HCT116 (cell line): ENCODE results near the gene SLC5A5. TPM values are rescaled to one million over a fixed set of nuclear protein-coding genes. Genes with fewer than 3 reads are reported as not detected.

ENCODE experiments used
- ATAC-seq: fragments of 200-7000 bp; cut with Tn5 transposase; 2 replicates; pipeline ENCODE4 v1.9.1; 2020; ENCODE audit warnings: mild to moderate bottlenecking, moderate library complexity
- BruUV-seq: library from RNA; stranded (reverse); fragments of 400-500 nt; replicated peaks from 2 replicates; lab custom pipeline; 2021; lab: Mats Ljungman, UMichigan
- CTCF ChIA-PET: fragments of 300-600 bp; sonication (Branson Sonifier 250); formaldehyde crosslinking; loops from one replicate; lab custom pipeline; 2021; ENCODE audit warnings: antibody characterized with exemption; lab: Charles Lee
- POLR2A ChIA-PET: fragments of 300-600, 350-600 bp; sonication (Branson Sonifier 250); formaldehyde crosslinking; loops from one replicate; lab custom pipeline; 2021; ENCODE audit warnings: antibody characterized with exemption; lab: Charles Lee
- RAD21 ChIA-PET, 2 experiments: fragments of 300-600 bp; sonication (Branson Sonifier 250); formaldehyde crosslinking; loops; one replicate each; lab custom pipeline; 2023; ENCODE audit warnings: low total read pairs in 2 of 2; ENCODE audit not compliant: uncharacterized antibody in 2 of 2, unreplicated experiment in 2 of 2, low non-redundant PET in 1 of 2; lab: Charles Lee
- DNase-seq: peaks from one replicate; pipeline ENCODE4 v3.0.0-alpha.2; 2010; ENCODE audit warnings: low read depth, low spot score
- H2AFZ ChIP-seq: fragments of 200-600 bp; shearing (Covaris generic), sonication (generic); 2 replicates; pipeline ENCODE4 v1.6.1; 2017; ENCODE audit warnings: low read depth, mixed run types, mixed read lengths, antibody characterized with exemption, low read length; ENCODE audit not compliant: poor library complexity, severe bottlenecking
- H3K27ac ChIP-seq: 2 replicates; pipeline ENCODE4 v1.5.1; 2012; ENCODE audit warnings: low read depth, low read length
- H3K27me3 ChIP-seq: fragments of 200-600 bp; sonication (generic); 2 replicates; pipeline ENCODE4 v1.6.1; 2016; ENCODE audit warnings: mixed run types, low read length, mixed read lengths; ENCODE audit not compliant: insufficient read depth
- H3K36me3 ChIP-seq, 2 experiments: fragments of 200-500 bp in 1 of 2; fragments of 200-600 bp in 1 of 2; sonication (Bioruptor generic) in 1 of 2; sonication (generic) in 1 of 2; 2 replicates each; pipeline versions ENCODE4 v1.5.1 to v1.6.1; 2014 to 2016; ENCODE audit warnings: low read length in 2 of 2, inconsistent platforms in 1 of 2, mixed read lengths in 1 of 2, mixed run types in 1 of 2; ENCODE audit not compliant: insufficient read depth in 2 of 2, control insufficient read depth in 1 of 2
- H3K4me1 ChIP-seq, 2 experiments: fragments of 200-600 bp in 1 of 2; sonication (generic) in 1 of 2; 2 replicates each; pipeline versions ENCODE4 v1.5.1 to v1.6.1; 2012 to 2017; ENCODE audit warnings: low read length in 2 of 2, inconsistent platforms in 1 of 2, mild to moderate bottlenecking in 1 of 2, mixed read lengths in 1 of 2, mixed run types in 1 of 2, moderate library complexity in 1 of 2; ENCODE audit not compliant: insufficient read depth in 2 of 2, control insufficient read depth in 1 of 2
- H3K4me2 ChIP-seq: fragments of 200-600 bp; sonication (generic); 2 replicates; pipeline ENCODE4 v1.6.1; 2017; ENCODE audit warnings: mixed run types, low read length, mixed read lengths
- H3K4me3 ChIP-seq, 2 experiments: fragments of 200-600 bp in 1 of 2; sonication (generic) in 1 of 2; replicated peaks in 1 of 2; 2 replicates each; pipeline ENCODE4 v1.5.1; 2011 to 2016; ENCODE audit warnings: low read length in 2 of 2, control low read depth in 1 of 2, low read depth in 1 of 2, mild to moderate bottlenecking in 1 of 2, mixed read lengths in 1 of 2, mixed run types in 1 of 2
- H3K79me2 ChIP-seq: fragments of 200-600 bp; sonication (generic); 2 replicates; pipeline ENCODE4 v1.6.1; 2017; ENCODE audit warnings: mild to moderate bottlenecking, mixed run types, low read length, moderate library complexity, mixed read lengths; ENCODE audit not compliant: insufficient read depth
- H3K9ac ChIP-seq: fragments of 200-600 bp; sonication (generic); 2 replicates; pipeline ENCODE4 v1.6.1; 2016; ENCODE audit warnings: low read length, mixed read lengths
- H3K9me2 ChIP-seq: fragments of 200-600 bp; sonication (generic), shearing (Covaris generic); 2 replicates; pipeline ENCODE4 v1.6.1; 2017; ENCODE audit warnings: mixed run types, mild to moderate bottlenecking, moderate library complexity; ENCODE audit not compliant: insufficient read depth
- H3K9me3 ChIP-seq, 2 experiments: fragments of 200-500 bp in 1 of 2; fragments of 200-600 bp in 1 of 2; sonication (Bioruptor generic) in 1 of 2; sonication (generic) in 1 of 2; 2 replicates each; pipeline ENCODE4 v1.6.1; 2014 to 2017; ENCODE audit warnings: low read length in 2 of 2, mixed read lengths in 2 of 2, inconsistent platforms in 1 of 2, low read depth in 1 of 2, mild to moderate bottlenecking in 1 of 2, mixed run types in 1 of 2, moderate library complexity in 1 of 2; ENCODE audit not compliant: control insufficient read depth in 1 of 2, insufficient read depth in 1 of 2
- H4K20me1 ChIP-seq: fragments of 200-600 bp; sonication (generic), shearing (Covaris generic); 2 replicates; pipeline ENCODE4 v1.6.1; 2017; ENCODE audit warnings: mixed run types, mild to moderate bottlenecking, moderate library complexity; ENCODE audit not compliant: insufficient read depth
- ATF3 ChIP-seq: IDR thresholded peaks from 2 replicates; pipeline ENCODE4 v1.6.1; 2012
- CBX3 ChIP-seq: IDR thresholded peaks from 2 replicates; pipeline ENCODE4 v1.6.1; 2012; ENCODE audit warnings: low read depth
- CTCF ChIP-seq, 3 experiments: fragments of 200-600 bp in 1 of 3; sonication (generic) in 1 of 3; IDR thresholded peaks in 2 of 3; conservative IDR thresholded peaks in 1 of 3; 2 replicates each; pipeline ENCODE4 v1.5.1; 2012 to 2017; ENCODE audit warnings: low read depth in 2 of 3, low read length in 2 of 3, antibody characterized with exemption in 1 of 3, borderline replicate concordance in 1 of 3, control low read depth in 1 of 3, mild to moderate bottlenecking in 1 of 3, mixed read lengths in 1 of 3, mixed run types in 1 of 3, moderate library complexity in 1 of 3; ENCODE audit not compliant: insufficient read depth in 1 of 3
- EGR1 ChIP-seq: IDR thresholded peaks from 2 replicates; pipeline ENCODE4 v1.6.1; 2012; ENCODE audit warnings: low read depth
- ELF1 ChIP-seq: IDR thresholded peaks from 2 replicates; pipeline ENCODE4 v1.6.1; 2012; ENCODE audit warnings: low read depth, borderline replicate concordance
- EZH2 ChIP-seq: fragments of 200-600 bp; sonication (generic); IDR thresholded peaks from 2 replicates; pipeline ENCODE4 v1.6.1; 2017; ENCODE audit warnings: antibody characterized with exemption, mixed run types
- EZH2phosphoT487 ChIP-seq: fragments of 200-600 bp; IDR thresholded peaks from 2 replicates; pipeline ENCODE4 v1.6.1; 2018; ENCODE audit warnings: antibody characterized with exemption, borderline replicate concordance
- FOSL1 ChIP-seq: IDR thresholded peaks from 2 replicates; pipeline ENCODE4 v1.6.1; 2012; ENCODE audit warnings: low read depth
- JUND ChIP-seq: IDR thresholded peaks from 2 replicates; pipeline ENCODE4 v1.6.1; 2012
- MAX ChIP-seq: IDR thresholded peaks from 2 replicates; pipeline ENCODE4 v1.6.1; 2012
- POLR2A ChIP-seq: IDR thresholded peaks from 2 replicates; pipeline ENCODE4 v1.7.0; 2011; ENCODE audit warnings: borderline replicate concordance; ENCODE audit not compliant: insufficient read depth, insufficient read length; ENCODE audit errors: extremely low read depth
- POLR2AphosphoS5 ChIP-seq: IDR thresholded peaks from 2 replicates; pipeline ENCODE4 v1.6.1; 2011; ENCODE audit warnings: mild to moderate bottlenecking, low read depth, low read length, moderate library complexity
- REST ChIP-seq: IDR thresholded peaks from 2 replicates; pipeline ENCODE4 v1.6.1; 2012; ENCODE audit warnings: low read depth
- SIN3A ChIP-seq: IDR thresholded peaks from 2 replicates; pipeline ENCODE4 v1.6.1; 2012; ENCODE audit warnings: low read depth
- SP1 ChIP-seq: IDR thresholded peaks from 2 replicates; pipeline ENCODE4 v1.6.1; 2012; ENCODE audit warnings: low read depth
- SRF ChIP-seq: IDR thresholded peaks from 2 replicates; pipeline ENCODE4 v1.6.1; 2012; ENCODE audit warnings: low read depth
- TCF7L2 ChIP-seq: IDR thresholded peaks from 2 replicates; pipeline ENCODE4 v1.7.0; 2011; ENCODE audit warnings: borderline replicate concordance, inconsistent platforms; ENCODE audit not compliant: insufficient read depth, insufficient read length; ENCODE audit errors: extremely low read depth
- ZBTB33 ChIP-seq: IDR thresholded peaks from 2 replicates; pipeline ENCODE4 v1.6.1; 2011; ENCODE audit warnings: mild to moderate bottlenecking, low read length, moderate library complexity; ENCODE audit not compliant: insufficient replicate concordance; ENCODE audit errors: extremely low read depth
- ZFX ChIP-seq: fragments of 450-650 bp; IDR thresholded peaks from 2 replicates; pipeline ENCODE4 v1.6.1; 2017
- intact Hi-C: fragments of 100-400 bp; cut with micrococcal nuclease; formaldehyde crosslinking; loops from 2 replicates; pipeline ENCODE4 v1.10.0; 2022
- total RNA-seq: library from RNA; stranded (reverse); gene quantifications from one replicate; pipeline ENCODE4 v1.2.1, GENCODE V29; 2021; ENCODE audit not compliant: unreplicated experiment

The SLC5A5 gene
- total RNA-seq, 1 experiment from 2014 or later, result 0.59 TPM

- Histone ChIP-seq H4K20me1 (no peaks in the 10 kb centered on the region), H3K9me2 (no peaks in the 10 kb centered on the region), H3K9ac (no peak overlapping the region), H3K9me3 (no peaks in the 10 kb centered on the region; a peak in 1 of 4 replicates), H3K4me2 (no peak overlapping the region), H2AFZ (no peak overlapping the region), H3K36me3 (no peaks in the 10 kb centered on the region), H3K4me3 (no peak overlapping the region), H3K4me1 (peaks cover 16 to 31% of the 10 kb centered on the region in 2 experiments), H3K79me2 (no peaks in the 10 kb centered on the region), H3K27me3 (no peaks in the 10 kb centered on the region), H3K27ac (no peak overlapping the region)
- no TSS peak for BruUV-seq
- intact Hi-C loops, result no loop called here
- DNase-seq (no peak), ATAC-seq (no peak)
- TF ChIP-seq SP1, result no peak
- TF ChIP-seq CTCF (IDR thresholded peaks at IDR 0.05 in 2 of 3, conservative IDR thresholded peaks at IDR 0.05 in 1 of 3; ENCODE audit: borderline replicate concordance in 1 of 3, insufficient read depth in 1 of 3, low read depth in 2 of 3, low read length in 2 of 3), result no peak
- no peak for TF ChIP-seq REST
- TF ChIP-seq ZBTB33, result no peak
- no peak for TF ChIP-seq TCF7L2
- TF ChIP-seq CBX3, result no peak
- TF ChIP-seq POLR2AphosphoS5, result no peak
- no peak for TF ChIP-seq EGR1
- no peak for TF ChIP-seq ZFX
- TF ChIP-seq MAX, result no peak
- no peak for TF ChIP-seq POLR2A
- TF ChIP-seq FOSL1, result no peak
- TF ChIP-seq ELF1, result no peak
- no peak for TF ChIP-seq EZH2
- TF ChIP-seq SRF, result no peak
- no peak for TF ChIP-seq JUND
- TF ChIP-seq SIN3A, result no peak
- TF ChIP-seq EZH2phosphoT487, result no peak
- TF ChIP-seq ATF3, result no peak
- RAD21 ChIA-PET, result no interaction called here
- CTCF ChIA-PET, result no interaction called here
- POLR2A ChIA-PET, result interaction anchor here (1.1 kb wide), 1 partner anchor 57 kb away, joined by 4 read pairs; no protein-coding TSS in a partner anchor
Measured at GRCh38 chr19:17920527-17920926, 48.8 kb downstream of the SLC5A5 start.
